GM18867 (cell line): Measurements from ENCODE around the gene CALHM3.
A peak's percentile ranks its signal among the peaks of the same experiment; 100 is the strongest.
"Not testable (repeated sequence)": the region's sequence is repeated elsewhere in the genome, so short reads cannot be mapped to it uniquely, and the experiment has no call there.

Experiments
- ATAC-seq: cut with Tn5 transposase; IDR thresholded peaks from one replicate; pipeline ENCODE4 v1.9.1; 2021; ENCODE audit warnings: mild to moderate bottlenecking, moderate library complexity; ENCODE audit not compliant: unreplicated experiment

Gene CALHM3

GRCh38 chr10:103502849-103503660, 24.0 kb upstream of the CALHM3 start:
- no peak for ATAC-seq

DNA sequence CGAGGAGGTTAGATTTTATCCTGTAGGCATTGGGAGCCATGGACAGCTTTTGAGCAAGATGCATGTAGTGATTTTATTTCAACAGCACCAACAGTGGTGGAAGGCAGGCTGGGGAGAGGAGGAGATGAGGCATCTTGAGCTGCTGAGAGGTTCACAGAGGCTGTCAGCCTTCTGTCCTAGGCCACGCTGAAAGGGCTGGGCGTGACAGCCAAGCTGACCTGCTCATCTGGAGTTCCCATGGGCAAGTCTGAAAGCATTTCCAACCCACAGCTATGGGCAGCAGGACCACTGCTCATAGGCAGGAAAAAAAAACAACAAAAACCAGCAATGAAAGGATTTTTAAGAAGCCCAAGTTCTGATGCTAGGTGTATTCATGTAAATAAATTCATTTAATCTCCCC, 22.1 kb upstream of the CALHM3 start:
- no peak for ATAC-seq

DNA sequence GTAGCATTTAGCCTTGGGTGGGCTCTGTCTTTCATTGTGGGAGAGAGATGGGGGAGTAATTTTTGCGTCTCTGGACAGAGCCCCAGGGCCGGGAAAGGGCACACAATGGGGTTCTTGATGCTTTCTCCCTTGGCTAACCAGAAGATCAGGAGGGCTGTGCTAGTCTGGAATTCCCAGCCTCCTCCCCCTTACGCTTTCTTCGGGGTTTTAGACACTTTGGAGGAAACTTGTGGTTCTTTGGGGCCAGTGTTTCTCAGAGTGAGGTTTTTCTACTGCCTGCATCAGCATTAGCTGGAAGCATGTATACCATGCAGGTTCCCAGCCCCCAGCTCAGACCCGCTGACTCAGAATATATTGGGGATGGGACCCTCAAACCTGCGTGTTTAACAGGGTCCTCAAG, 21.4 kb upstream of the CALHM3 start:
- ATAC-seq, result no peak

DNA sequence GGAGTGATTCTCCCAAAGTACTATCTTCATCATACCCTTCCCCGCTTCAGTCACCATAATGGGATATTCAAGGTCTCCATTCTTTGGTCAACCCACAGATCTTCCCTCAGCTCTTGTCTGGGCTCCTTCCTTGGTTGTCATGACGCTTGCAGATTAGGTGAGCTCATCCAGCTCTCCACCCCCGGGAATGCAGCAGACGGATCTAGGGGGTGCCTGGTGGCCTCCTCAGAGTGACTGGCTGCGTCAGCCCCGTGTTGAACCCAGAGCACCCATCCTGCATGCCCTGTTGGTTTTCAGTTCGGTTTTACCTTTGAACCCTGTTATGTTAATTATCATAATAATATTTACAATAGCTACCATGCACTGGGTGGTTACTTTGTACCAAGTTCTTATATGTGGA, 20.8 kb upstream of the CALHM3 start:
- ATAC-seq, result no peak

- no peak for ATAC-seq
Measured at GRCh38 chr10:103498936-103499638, 20.0 kb upstream of the CALHM3 start.

DNA sequence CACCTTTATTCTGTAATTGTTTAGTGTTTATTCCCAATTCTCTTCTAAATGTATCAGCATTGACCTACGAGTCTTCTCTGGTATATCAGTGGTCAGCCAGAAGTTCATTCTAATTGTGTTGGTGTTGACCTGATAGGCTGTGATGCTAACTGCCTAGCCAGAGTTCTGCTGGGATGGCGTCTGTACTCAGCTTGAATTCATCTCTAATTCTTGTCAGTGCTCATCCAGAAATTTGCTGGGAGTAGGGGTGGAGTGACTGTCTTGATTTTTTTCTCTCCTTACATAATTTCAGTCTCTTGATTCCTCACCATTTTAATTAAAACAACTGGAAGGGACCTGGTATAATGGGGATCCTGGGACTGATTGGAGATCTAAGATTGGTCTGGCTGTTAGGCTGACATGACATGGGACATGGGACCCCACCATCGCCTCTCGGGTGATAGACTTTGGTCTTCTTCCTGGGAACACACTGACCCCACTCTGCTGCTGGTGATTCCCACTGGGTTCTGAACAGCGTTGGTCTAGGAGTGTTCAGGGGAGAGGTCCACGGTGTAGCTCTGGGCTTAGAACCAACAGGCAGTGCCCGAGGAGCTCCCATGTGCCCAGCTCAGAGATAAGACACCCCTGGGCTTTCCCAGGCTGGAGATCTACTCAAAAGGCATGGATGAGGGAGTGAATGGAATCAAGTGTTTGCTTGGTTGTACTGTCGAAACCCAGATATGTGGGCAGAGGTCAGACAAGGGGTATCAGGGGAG, 18.3 kb upstream of the CALHM3 start:
- ATAC-seq, result no peak

DNA sequence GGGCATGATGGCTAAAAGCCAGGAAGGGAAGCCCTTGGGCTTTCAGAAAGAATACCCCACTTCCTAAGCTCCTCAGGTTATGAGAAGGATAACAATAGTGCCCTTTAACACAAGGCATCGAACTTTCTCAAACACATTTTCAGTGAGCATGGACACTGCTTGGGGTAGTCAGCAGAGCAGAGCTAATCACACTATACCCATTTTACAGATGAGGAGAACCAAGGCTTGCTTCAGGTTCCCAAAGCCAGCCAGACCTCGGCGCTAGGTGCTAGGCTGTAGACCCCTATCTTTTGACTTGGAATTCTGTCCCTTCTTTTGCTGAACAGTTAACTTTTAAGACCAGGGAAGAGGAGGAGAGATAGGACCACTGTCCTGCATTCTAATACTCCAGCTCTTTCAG, 16.3 kb upstream of the CALHM3 start:
- ATAC-seq, result no peak

DNA sequence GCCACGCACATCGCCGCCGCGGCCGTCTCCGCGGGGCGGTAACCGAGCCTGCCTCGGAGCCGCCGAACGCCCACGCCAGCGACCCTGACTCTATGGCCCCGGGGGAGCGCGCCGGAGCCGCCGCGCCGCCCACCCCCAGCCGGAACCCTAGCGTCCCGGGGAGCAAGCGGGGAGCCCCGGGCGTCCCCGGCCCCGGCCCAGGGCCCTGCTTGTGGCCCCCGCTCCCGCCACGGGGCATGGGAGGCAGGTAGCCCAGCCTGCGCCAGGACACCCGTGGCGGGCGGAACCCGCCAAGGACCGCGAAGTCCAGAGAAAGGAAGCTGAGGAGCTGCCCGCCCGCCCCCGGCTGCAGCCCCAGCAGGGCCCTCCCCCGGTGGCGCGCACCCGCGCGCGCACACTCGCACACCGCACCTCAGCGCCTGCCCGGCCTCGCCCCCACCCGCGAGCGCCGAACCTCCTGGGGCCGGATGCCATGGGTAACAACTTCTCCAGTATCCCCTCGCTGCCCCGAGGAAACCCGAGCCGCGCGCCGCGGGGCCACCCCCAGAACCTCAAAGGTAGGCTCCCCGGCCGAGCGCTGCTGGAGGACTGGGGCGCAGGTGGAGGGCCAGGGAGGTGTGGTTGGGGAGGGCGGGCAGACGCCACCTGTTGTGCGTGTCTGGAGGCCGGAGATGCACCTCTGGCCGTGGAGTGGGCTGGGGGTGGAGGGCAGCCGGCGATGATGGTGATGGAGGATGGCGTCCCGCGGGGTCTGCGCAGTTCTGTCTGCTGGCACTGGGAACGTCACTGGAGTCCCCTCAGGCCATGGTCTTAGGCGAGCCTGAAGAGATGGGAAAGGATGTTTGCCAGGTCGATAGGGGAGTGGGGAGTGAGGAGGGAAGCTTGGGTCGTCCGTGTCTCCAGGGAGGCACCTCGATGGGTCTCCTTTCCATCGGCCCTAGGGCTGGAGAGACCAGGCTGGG, 15.2 kb upstream of the CALHM3 start:
- ATAC-seq, result no peak

- ATAC-seq, result no peak
Measured at GRCh38 chr10:103493362-103493915, 14.4 kb upstream of the CALHM3 start, which contains the start of gene NEURL1. Gene NEURL1 (plus strand): TSS chr10:103493705. CDS start chr10:103494388, 683 bp downstream.

GRCh38 chr10:103492655-103493261, 13.7 kb upstream of the CALHM3 start:
- no peak for ATAC-seq

- no peak for ATAC-seq
Measured at GRCh38 chr10:103491729-103492364, 12.8 kb upstream of the CALHM3 start.

DNA sequence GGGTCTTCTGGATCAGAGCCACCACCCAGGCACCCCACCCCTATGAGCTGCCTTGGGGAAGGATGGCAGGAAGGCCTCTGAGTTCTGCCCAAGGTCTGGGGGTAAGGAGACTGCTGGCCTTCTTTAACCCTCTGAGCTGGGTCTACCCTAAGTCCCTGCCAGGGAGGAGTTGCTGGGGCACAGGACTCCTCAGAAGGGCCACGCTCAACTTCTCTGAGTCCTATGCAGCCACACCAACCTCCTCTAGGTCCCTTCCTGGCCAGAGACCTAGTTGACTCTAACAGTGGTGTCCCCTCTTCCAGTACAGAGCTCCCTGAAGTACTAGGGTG, 11.9 kb upstream of the CALHM3 start:
- peak; percentile 19 for ATAC-seq

DNA sequence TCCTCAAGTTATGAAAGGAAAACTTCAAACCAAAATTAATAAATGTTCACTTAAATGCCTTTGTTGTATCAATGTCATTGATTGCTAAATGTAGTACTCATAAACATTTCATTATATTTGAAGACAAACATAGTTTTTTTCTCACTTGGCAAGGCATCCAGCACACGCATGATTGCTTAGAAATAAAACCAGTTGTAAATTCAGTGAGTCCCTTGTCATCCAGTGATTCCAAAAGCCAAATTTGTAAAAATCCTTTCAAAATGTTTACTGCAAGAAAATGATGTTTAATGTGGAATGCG, 8.3 kb upstream of the CALHM3 start:
- ATAC-seq, result no peak

- ATAC-seq, result not testable (repeated sequence)
Measured at GRCh38 chr10:103486635-103487409, 7.8 kb upstream of the CALHM3 start.

DNA sequence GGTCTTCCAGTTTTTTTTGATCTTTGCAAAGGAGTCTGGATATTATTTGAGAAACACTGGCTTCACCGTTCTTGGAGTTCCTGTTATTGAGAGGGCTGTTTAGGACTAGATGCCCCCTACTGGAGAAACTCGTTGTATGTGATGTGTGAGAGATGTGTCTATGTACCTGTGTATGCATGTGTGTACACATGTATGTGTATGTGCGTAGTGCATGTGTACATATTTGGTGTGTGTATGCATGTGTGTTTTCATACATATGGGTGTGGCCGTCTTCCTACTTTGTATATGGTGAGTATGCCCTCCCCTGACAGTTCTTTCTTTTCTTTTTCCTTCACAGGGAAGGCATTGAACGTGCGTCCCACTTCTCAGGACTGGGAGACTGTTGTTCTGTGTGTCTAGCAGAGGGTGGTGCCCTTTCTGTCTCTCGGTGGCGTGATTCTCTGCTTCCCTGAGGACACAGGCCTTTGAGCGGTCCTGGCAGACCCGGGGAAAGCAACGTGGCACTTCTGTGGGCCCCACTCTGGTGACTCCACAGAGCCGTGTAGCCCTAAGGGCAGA, 3.0 kb upstream of the CALHM3 start:
- ATAC-seq, result peak; percentile 62

DNA sequence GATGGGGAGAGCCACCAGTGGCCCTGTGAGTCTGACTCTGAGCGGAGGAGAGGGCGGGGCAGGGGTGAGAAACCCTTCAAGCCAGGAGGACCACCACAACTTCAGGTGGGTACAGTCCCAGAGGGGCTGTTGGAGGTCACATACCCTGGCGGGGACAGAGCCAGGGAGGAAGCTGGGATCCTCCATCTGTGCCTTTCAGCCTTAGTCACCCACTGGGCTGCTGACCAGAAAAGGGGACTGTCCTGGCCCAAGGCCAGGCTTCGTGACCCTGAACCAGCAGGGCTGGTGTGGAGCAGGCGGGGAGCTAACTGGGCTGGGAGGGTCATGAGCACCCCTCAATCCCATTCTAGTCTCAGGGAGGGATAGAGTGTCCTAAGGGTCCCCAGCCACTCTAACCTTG, 1.5 kb upstream of the CALHM3 start:
- no peak for ATAC-seq

DNA sequence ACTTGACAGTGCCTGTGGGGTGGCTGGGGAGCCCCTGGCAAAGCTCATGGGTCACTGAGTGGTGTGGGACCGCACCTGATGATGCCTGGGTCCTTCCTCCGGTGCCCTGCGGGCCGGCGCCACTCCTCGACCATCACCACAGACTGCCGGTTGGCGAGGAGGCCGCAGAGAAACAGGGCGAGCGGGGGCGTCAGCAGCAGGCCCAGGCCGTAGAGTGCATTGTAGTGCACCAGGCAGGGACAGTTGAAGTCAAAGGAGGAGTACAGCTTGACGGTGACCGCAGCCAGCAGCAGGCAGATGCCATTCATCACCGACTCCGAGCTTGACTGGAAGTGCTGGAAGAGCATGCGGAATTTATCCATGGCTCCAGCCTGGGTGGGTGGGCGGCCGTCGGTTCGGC, 369 bp downstream of the CALHM3 start:
- ATAC-seq, result no peak

DNA sequence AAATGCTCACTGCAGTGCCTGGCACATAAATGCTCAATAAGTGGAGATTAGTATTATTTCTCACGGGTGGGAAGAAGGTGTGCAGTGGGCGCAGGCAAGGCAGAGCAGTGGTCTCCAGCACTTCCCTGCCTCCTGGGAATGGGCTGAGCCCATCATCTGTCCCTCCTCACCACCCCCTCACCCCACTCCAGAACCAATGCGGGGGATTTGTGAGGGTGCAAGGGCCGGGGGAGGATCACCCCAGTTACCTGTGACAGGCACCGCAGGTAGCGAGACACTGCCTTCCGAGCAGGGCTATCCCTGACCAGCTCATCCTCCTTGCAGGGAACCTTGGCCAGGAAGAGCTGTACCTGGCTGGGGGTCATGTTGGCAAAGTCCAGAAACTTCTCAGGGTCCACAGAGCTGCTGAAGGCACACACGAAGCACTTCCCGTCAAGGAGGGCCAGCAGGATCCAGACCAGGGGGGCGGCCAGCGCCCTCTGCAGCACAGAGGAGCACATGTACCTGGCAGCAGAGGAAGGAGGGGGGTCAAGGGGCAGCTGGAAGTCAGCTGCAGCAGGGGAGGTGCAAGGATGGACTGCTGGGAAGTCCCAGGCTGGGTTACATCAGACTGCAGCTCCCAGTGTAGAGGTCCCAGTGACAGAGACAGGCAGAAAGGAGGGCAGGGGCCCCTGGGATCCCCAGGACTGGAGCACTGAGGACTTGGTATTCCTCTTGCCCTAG, 2.8 kb downstream of the CALHM3 start:
- ATAC-seq, result no peak
